ENCODE data around the gene TMC1. TPM values are rescaled to one million over a fixed set of nuclear protein-coding genes. Genes with fewer than 3 reads are reported as not detected.

TMC1 gene
- total RNA-seq, 1 donor from 2014 or later = not detected

DNA sequence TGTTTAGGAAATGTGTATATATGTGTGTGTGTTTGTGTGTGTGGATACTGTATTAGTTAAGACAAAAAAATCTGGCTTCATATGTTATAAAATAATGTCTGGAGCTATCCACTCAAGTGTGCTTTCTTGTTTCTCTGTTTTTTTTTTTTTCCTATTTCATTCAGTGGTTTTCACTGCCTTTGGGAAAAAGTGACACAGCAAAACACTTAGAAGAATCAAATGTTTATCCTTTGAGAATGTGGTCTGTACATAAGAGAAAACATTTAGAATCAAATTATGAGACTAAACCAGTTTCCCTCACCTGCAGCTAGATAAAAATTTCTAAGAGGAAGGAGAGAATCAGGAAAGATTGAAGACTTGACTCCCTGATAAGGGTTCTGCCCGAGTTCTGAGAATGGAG is 8.1 kb downstream of the TMC1 start:
- Mint-ChIP-seq H3K27me3 (ENCODE audit: insufficient read depth, low read depth) (peaks cover 3% of the 10 kb centered on the region), H3K36me3 (peaks cover 2% of the 10 kb centered on the region), H3K4me3 (no peak overlapping the region), H3K27ac (no peak overlapping the region), H3K9me3 (peaks cover 12% of the 10 kb centered on the region), H3K4me1 (peaks cover 34% of the 10 kb centered on the region)
- Histone ChIP-seq H3F3A (ENCODE audit: low read depth) (peaks cover 17% of the 10 kb centered on the region), H3K9ac (no peak overlapping the region), H2AFZ (replicated peaks) (no peak overlapping the region), H3K9me3 (ENCODE audit: low read depth) (no peaks in the 10 kb centered on the region), H3K36me3 (no peaks in the 10 kb centered on the region), H3K4me1 (peaks cover 23% of the 10 kb centered on the region), H3K27me3 (no peaks in the 10 kb centered on the region), H3K27ac (no peak overlapping the region), H3K79me2 (ENCODE audit: low read depth) (no peaks in the 10 kb centered on the region), H3K4me2 (no peak overlapping the region), H3K4me3 (no peak overlapping the region), H4K20me1 (ENCODE audit: low read depth) (no peaks in the 10 kb centered on the region)
- DNase-seq (ENCODE audit: low spot score) = no peak
- TF ChIP-seq, protein P1, sequence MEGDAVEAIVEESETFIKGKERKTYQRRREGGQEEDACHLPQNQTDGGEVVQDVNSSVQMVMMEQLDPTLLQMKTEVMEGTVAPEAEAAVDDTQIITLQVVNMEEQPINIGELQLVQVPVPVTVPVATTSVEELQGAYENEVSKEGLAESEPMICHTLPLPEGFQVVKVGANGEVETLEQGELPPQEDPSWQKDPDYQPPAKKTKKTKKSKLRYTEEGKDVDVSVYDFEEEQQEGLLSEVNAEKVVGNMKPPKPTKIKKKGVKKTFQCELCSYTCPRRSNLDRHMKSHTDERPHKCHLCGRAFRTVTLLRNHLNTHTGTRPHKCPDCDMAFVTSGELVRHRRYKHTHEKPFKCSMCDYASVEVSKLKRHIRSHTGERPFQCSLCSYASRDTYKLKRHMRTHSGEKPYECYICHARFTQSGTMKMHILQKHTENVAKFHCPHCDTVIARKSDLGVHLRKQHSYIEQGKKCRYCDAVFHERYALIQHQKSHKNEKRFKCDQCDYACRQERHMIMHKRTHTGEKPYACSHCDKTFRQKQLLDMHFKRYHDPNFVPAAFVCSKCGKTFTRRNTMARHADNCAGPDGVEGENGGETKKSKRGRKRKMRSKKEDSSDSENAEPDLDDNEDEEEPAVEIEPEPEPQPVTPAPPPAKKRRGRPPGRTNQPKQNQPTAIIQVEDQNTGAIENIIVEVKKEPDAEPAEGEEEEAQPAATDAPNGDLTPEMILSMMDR (IDR thresholded peaks at IDR 0.05) = no peak
- TF ChIP-seq EZH2 (IDR thresholded peaks at IDR 0.05) (no peak), EZH2phosphoT487 (IDR thresholded peaks at IDR 0.05) (no peak)

DNA sequence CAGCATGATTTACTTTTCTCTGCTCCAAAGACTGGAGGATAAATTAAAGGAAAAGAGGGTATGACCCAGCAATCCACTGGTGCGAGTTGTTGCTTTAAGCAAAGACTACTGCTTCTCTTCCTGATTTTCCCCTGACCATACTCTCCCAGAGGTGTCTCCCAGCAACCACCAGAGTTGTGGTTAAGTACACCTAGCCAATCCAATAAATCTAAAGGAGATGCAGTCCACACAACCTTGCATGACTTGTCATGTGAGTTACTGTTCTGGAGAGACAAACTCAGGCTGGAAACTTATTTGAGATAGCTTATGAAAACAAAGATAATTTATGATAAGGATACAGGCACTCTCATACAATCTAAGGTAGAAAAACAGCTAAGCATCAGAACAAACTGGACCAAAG is 11.9 kb downstream of the TMC1 start:
- Histone ChIP-seq H3K4me3 (no peak overlapping the region), H3K4me1 (no peaks in the 10 kb centered on the region), H3K36me3 (no peaks in the 10 kb centered on the region), H3K27ac (no peak overlapping the region), H3K4me2 (no peak overlapping the region), H3F3A (ENCODE audit: low read depth) (no peaks in the 10 kb centered on the region), H3K27me3 (no peaks in the 10 kb centered on the region), H4K20me1 (ENCODE audit: low read depth) (no peaks in the 10 kb centered on the region), H3K9ac (no peak overlapping the region), H2AFZ (replicated peaks) (no peak overlapping the region), H3K79me2 (ENCODE audit: low read depth) (no peaks in the 10 kb centered on the region), H3K9me3 (ENCODE audit: low read depth) (no peaks in the 10 kb centered on the region)
- no peak for TF ChIP-seq EZH2 (IDR thresholded peaks at IDR 0.05)
- TF ChIP-seq, protein P1 (IDR thresholded peaks at IDR 0.05) = no peak
- no peak for TF ChIP-seq EZH2phosphoT487 (IDR thresholded peaks at IDR 0.05)
- no peak overlapping the region for H3K4me3 Mint-ChIP-seq
- peaks cover 2% of the 10 kb centered on the region for H3K36me3 Mint-ChIP-seq
- peak overlapping the region; percentile 23 for H3K27ac Mint-ChIP-seq
- no peaks in the 10 kb centered on the region for H3K27me3 Mint-ChIP-seq (ENCODE audit: insufficient read depth, low read depth)
- H3K9me3 Mint-ChIP-seq = peaks cover 16% of the 10 kb centered on the region
- no peaks in the 10 kb centered on the region for H3K4me1 Mint-ChIP-seq
- DNase-seq (ENCODE audit: low spot score) = no peak

DNA sequence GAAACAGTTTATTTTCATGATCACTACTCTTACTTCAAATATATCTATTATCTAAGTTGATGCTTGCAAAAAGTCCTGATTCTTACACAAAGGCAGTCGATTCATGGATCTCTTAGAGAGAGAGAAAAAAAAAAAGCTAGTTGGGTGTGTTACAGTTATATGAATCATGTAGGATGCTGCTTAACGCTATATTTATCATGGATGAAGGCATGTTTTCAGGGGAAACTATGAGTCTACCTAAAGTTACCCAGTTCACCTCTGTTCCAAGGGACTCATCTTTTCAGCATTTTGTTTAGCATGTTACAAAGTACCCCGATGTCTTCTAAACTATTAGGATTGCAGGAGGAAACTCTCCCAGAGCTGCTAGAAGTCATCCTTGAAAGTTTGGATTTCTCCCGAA is 13.5 kb downstream of the TMC1 start:
- no peaks in the 10 kb centered on the region for H4K20me1 ChIP-seq (ENCODE audit: low read depth)
- no peak for TF ChIP-seq EZH2 (IDR thresholded peaks at IDR 0.05)
- TF ChIP-seq EZH2phosphoT487 (IDR thresholded peaks at IDR 0.05) = no peak
- TF ChIP-seq, protein P1 (IDR thresholded peaks at IDR 0.05) = no peak
- no peaks in the 10 kb centered on the region for H3K36me3 ChIP-seq
- no peaks in the 10 kb centered on the region for H3K9me3 ChIP-seq (ENCODE audit: low read depth)
- no peak overlapping the region for H3K27ac Mint-ChIP-seq
- no peaks in the 10 kb centered on the region for H3F3A ChIP-seq (ENCODE audit: low read depth)
- H2AFZ ChIP-seq (replicated peaks) = no peak overlapping the region
- H3K79me2 ChIP-seq (ENCODE audit: low read depth) = no peaks in the 10 kb centered on the region
- H3K27me3 ChIP-seq = no peaks in the 10 kb centered on the region
- H3K9me3 Mint-ChIP-seq = peaks cover 14% of the 10 kb centered on the region
- no peaks in the 10 kb centered on the region for H3K4me1 ChIP-seq
- DNase-seq (ENCODE audit: low spot score) = no peak
- no peak overlapping the region for H3K4me3 Mint-ChIP-seq
- H3K4me2 ChIP-seq = no peak overlapping the region
- no peaks in the 10 kb centered on the region for H3K27me3 Mint-ChIP-seq (ENCODE audit: insufficient read depth, low read depth)
- peaks cover 5% of the 10 kb centered on the region for H3K4me1 Mint-ChIP-seq
- no peak overlapping the region for H3K27ac ChIP-seq
- H3K36me3 Mint-ChIP-seq = peaks cover under 1% of the 10 kb centered on the region
- no peak overlapping the region for H3K9ac ChIP-seq
- H3K4me3 ChIP-seq = no peak overlapping the region

All from neural progenitor cell (in vitro differentiated cells).